ENCODE results near the gene BBIP1. TPM values are rescaled to one million over a fixed set of nuclear protein-coding genes. Genes with fewer than 3 reads are reported as not detected.

Gene BBIP1
- polyA plus RNA-seq, 1 donor from 2014 or later = 73.3 TPM

GRCh38 chr10:110864662-110865140 lies 54.3 kb downstream of the BBIP1 start:
- Histone ChIP-seq H3K79me2 (replicated peaks; ENCODE audit: insufficient read depth, low read length) (no peaks in the 10 kb centered on the region), H3K27me3 (ENCODE audit: insufficient read depth, low read depth, low read length) (no peaks in the 10 kb centered on the region), H3K4me2 (ENCODE audit: low read length) (no peak overlapping the region), H4K20me1 (ENCODE audit: insufficient read depth) (no peaks in the 10 kb centered on the region), H3K9me2 (ENCODE audit: insufficient read depth, low read length) (no peaks in the 10 kb centered on the region), H3K4me3 (ENCODE audit: low read length) (no peak overlapping the region), H3K36me3 (ENCODE audit: insufficient read depth, low read length) (no peaks in the 10 kb centered on the region), H2AFZ (ENCODE audit: low read depth, low read length) (no peak overlapping the region), H3K9me3 (ENCODE audit: low read length) (no peaks in the 10 kb centered on the region), H3K27ac (ENCODE audit: low read length) (no peak overlapping the region), H3K9ac (ENCODE audit: low read length) (no peak overlapping the region), H3F3A (ENCODE audit: insufficient read depth, low read length, poor library complexity, severe bottlenecking) (no peaks in the 10 kb centered on the region)
- TF ChIP-seq EZH2 (IDR thresholded peaks at IDR 0.05; ENCODE audit: borderline replicate concordance, insufficient read depth, low read length, poor library complexity, severe bottlenecking) (no peak), RAD21 (conservative IDR thresholded peaks at IDR 0.05) (no peak)

GRCh38 chr10:110863956-110864355 lies 55.0 kb downstream of the BBIP1 start:
- no peaks in the 10 kb centered on the region for H3K9me3 ChIP-seq (ENCODE audit: low read length)
- no peak for TF ChIP-seq SMC3 (conservative IDR thresholded peaks at IDR 0.05; ENCODE audit: poor library complexity)
- no peak for TF ChIP-seq RAD21 (conservative IDR thresholded peaks at IDR 0.05)
- no peak for TF ChIP-seq EZH2 (IDR thresholded peaks at IDR 0.05; ENCODE audit: borderline replicate concordance, insufficient read depth, low read length, poor library complexity, severe bottlenecking)
- TF ChIP-seq CTCF (IDR thresholded peaks at IDR 0.05; ENCODE audit: poor library complexity, severe bottlenecking) = no peak
- no peak for TF ChIP-seq TAF1 (IDR thresholded peaks at IDR 0.05; ENCODE audit: low read depth)
- TF ChIP-seq POLR2AphosphoS5 (IDR thresholded peaks at IDR 0.05) = no peak
- no peak for TF ChIP-seq EP300 (conservative IDR thresholded peaks at IDR 0.05; ENCODE audit: poor library complexity, severe bottlenecking)
- no peak for TF ChIP-seq MXI1 (conservative IDR thresholded peaks at IDR 0.05; ENCODE audit: poor library complexity, severe bottlenecking)
- TF ChIP-seq, protein P1, sequence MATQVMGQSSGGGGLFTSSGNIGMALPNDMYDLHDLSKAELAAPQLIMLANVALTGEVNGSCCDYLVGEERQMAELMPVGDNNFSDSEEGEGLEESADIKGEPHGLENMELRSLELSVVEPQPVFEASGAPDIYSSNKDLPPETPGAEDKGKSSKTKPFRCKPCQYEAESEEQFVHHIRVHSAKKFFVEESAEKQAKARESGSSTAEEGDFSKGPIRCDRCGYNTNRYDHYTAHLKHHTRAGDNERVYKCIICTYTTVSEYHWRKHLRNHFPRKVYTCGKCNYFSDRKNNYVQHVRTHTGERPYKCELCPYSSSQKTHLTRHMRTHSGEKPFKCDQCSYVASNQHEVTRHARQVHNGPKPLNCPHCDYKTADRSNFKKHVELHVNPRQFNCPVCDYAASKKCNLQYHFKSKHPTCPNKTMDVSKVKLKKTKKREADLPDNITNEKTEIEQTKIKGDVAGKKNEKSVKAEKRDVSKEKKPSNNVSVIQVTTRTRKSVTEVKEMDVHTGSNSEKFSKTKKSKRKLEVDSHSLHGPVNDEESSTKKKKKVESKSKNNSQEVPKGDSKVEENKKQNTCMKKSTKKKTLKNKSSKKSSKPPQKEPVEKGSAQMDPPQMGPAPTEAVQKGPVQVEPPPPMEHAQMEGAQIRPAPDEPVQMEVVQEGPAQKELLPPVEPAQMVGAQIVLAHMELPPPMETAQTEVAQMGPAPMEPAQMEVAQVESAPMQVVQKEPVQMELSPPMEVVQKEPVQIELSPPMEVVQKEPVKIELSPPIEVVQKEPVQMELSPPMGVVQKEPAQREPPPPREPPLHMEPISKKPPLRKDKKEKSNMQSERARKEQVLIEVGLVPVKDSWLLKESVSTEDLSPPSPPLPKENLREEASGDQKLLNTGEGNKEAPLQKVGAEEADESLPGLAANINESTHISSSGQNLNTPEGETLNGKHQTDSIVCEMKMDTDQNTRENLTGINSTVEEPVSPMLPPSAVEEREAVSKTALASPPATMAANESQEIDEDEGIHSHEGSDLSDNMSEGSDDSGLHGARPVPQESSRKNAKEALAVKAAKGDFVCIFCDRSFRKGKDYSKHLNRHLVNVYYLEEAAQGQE (IDR thresholded peaks at IDR 0.05; ENCODE audit: borderline replicate concordance) = no peak
- no peak overlapping the region for H3K27ac ChIP-seq (ENCODE audit: low read length)
- H3K4me3 ChIP-seq (ENCODE audit: low read length) = no peak overlapping the region
- H3K9ac ChIP-seq (ENCODE audit: low read length) = no peak overlapping the region
- no peak overlapping the region for H2AFZ ChIP-seq (ENCODE audit: low read depth, low read length)
- no peaks in the 10 kb centered on the region for H3K79me2 ChIP-seq (replicated peaks; ENCODE audit: insufficient read depth, low read length)
- no peak overlapping the region for H3K4me2 ChIP-seq (ENCODE audit: low read length)
- no peaks in the 10 kb centered on the region for H3F3A ChIP-seq (ENCODE audit: insufficient read depth, low read length, poor library complexity, severe bottlenecking)
- H4K20me1 ChIP-seq (ENCODE audit: insufficient read depth) = no peaks in the 10 kb centered on the region
- H3K36me3 ChIP-seq (ENCODE audit: insufficient read depth, low read length) = no peaks in the 10 kb centered on the region
- H3K27me3 ChIP-seq (ENCODE audit: insufficient read depth, low read depth, low read length) = no peaks in the 10 kb centered on the region
- no peaks in the 10 kb centered on the region for H3K9me2 ChIP-seq (ENCODE audit: insufficient read depth, low read length)
